ENCODE data around the gene BRD7.

Gene BRD7

GRCh38 chr16:50273888-50274325 lies 94.9 kb downstream of the BRD7 start:
- H3K27me3 Mint-ChIP-seq = no peaks in the 10 kb centered on the region
- peaks cover 99% of the 10 kb centered on the region for H3K4me1 Mint-ChIP-seq
- peak overlapping the region; percentile 83 for H3K4me3 Mint-ChIP-seq
- CTCF ChIA-PET = interaction anchor here (1.2 to 2.8 kb wide), 5 partner anchors 8 to 83 kb away, joined by 3 to 18 read pairs (median 4); partner anchors contain the start of gene ADCY7
- DNase-seq = peak; percentile 70
- no peaks in the 10 kb centered on the region for H3K9me3 Mint-ChIP-seq
- H3K27ac Mint-ChIP-seq = peak overlapping the region; percentile 99
- peaks cover 62% of the 10 kb centered on the region for H3K36me3 Mint-ChIP-seq

- Mint-ChIP-seq H3K36me3 (peaks cover 59% of the 10 kb centered on the region), H3K27ac (peak overlapping the region; percentile 99), H3K27me3 (no peaks in the 10 kb centered on the region), H3K9me3 (no peaks in the 10 kb centered on the region), H3K4me1 (peaks cover 99% of the 10 kb centered on the region), H3K4me3 (peak overlapping the region; percentile 83)
- DNase-seq = no peak
- CTCF ChIA-PET = interaction anchor here (1.0 to 2.8 kb wide), 4 partner anchors 7 to 54 kb away, joined by 3 to 18 read pairs (median 4); partner anchors contain the start of gene ADCY7
These were observed 95.5 kb downstream of the BRD7 start for GRCh38 chr16:50273382-50273690.

DNA sequence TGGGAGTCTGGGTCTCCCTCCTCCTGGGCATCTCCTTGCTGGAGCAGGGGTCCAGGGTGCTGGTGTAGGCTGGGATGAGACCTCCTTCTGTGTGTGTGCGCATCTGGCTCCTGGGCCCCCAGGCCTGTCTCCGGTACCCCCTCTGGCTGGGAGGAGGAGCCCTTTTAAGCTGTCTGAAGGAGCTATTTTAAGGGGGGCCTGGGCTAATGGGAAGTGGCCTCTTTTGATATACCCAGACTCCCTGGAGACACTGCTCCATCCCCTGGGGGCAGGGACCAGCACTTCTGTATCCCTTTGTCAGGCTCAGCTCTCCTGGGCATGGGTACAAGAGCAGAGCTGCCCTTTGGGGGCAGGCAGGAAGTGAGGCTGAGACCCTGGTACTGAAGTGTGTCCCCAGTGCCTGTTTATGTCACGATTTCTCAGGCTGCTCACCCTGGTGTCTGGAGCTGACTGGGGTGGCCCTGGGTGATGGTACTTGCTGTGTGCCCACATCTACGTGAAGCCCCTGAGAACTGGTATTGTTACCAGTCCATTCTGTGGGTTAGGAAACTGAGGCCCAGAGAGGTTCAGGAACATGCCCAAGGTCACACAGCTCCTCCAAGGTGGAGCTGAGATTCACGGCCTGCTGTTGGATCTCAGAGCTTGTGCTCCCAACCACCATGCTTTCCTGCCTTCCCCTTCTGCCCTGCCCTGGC lies 96.0 kb downstream of the BRD7 start:
- peak overlapping the region; percentile 99 for H3K27ac Mint-ChIP-seq
- DNase-seq = no peak
- peak overlapping the region; percentile 83 for H3K4me3 Mint-ChIP-seq
- no peaks in the 10 kb centered on the region for H3K27me3 Mint-ChIP-seq
- peaks cover 56% of the 10 kb centered on the region for H3K36me3 Mint-ChIP-seq
- CTCF ChIA-PET = interaction anchor here (1.0 to 1.6 kb wide), 3 partner anchors 10 to 54 kb away, joined by 3 to 5 read pairs (median 3); no protein-coding TSS in a partner anchor
- no peaks in the 10 kb centered on the region for H3K9me3 Mint-ChIP-seq
- peaks cover 97% of the 10 kb centered on the region for H3K4me1 Mint-ChIP-seq

GRCh38 chr16:50272111-50272571 lies 96.6 kb downstream of the BRD7 start:
- H3K27me3 Mint-ChIP-seq = no peaks in the 10 kb centered on the region
- no peaks in the 10 kb centered on the region for H3K9me3 Mint-ChIP-seq
- DNase-seq = no peak
- H3K36me3 Mint-ChIP-seq = peaks cover 57% of the 10 kb centered on the region
- H3K4me1 Mint-ChIP-seq = peaks cover 95% of the 10 kb centered on the region
- peak overlapping the region; percentile 99 for H3K27ac Mint-ChIP-seq
- H3K4me3 Mint-ChIP-seq = no peak overlapping the region
- CTCF ChIA-PET = interaction anchor here (1.0 kb wide), 1 partner anchor 10 kb away, joined by 3 read pairs; no protein-coding TSS in a partner anchor

DNA sequence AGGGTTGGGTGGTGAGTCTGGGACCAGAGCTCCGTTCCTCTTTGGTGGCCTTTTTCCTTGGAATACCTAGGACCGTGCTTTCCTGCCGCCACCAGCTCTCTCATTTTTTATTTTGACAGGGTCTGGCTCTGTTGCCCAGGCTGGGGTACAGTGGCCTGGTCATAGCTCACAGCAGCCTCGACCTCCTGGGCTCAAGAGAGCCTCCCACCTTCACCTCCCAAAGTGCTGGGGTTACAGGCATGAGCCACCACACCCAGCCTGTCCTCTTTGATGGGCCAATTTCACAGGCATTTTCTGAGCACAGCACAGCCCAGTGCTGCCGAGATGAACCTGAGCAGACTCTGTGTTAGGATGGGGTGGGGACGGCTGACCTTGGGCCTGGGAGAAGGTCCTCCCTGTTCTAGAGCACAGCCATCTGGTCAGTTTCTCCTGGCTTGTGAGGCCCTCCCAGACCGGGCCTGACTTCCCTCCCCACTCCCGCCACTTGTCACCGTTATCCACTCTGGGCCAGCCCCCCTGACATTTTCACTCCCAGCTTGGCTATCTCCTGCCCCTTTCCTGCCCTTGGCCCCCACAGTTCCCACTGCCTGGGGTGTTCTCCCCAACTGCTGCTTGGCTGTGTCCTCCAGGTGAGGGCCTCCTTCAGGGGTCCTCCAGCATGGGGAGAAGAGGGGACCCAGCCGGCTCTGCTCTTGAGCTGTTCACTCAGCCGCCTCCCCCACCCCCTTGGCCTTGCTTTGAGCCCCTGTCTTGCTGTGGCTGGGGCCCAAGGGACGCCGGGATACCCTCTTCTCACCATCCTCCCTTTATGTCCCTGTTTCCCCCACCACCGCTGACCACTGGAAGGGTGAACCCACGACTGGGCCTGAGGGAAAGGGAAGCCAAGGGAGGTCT lies 97.4 kb downstream of the BRD7 start:
- Mint-ChIP-seq H3K27me3 (no peaks in the 10 kb centered on the region), H3K4me1 (peaks cover 89% of the 10 kb centered on the region), H3K9me3 (no peaks in the 10 kb centered on the region), H3K4me3 (no peak overlapping the region), H3K36me3 (peaks cover 51% of the 10 kb centered on the region), H3K27ac (peak overlapping the region; percentile 65)
- no peak for DNase-seq
- CTCF ChIA-PET = interaction anchor here (0.6 kb wide), 1 partner anchor 158 kb away, joined by 3 read pairs; no protein-coding TSS in a partner anchor

DNA sequence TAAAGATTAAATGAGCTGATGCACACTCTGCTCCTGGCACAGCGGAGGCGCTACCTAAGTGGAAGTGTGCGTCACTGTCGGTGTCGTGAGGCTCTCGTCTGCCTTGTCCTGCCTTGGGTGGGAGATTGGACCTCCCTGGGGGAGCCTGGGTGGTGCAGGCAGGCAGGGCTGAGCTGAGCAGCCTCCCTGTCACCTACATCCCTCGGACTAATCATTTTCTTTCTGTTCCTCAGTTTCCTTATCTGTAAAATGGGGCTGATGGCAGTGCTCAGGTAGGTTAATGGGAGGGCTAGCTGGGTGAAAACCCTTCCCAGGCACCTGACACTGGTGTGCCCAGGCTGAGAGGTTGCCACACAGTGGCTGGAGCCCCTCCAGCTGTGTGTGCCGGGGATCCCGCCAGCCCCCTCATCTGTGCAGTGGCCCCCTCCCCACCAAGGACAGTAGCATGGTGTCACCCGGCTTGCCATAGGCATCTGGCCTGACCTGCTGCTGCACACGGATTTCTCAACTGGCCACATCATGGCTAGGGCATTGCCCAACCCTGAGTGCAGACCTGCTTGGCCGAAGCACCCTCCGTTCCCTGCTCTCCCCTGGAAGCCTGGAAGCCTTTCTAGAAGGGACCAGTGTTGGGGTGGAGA lies 98.2 kb downstream of the BRD7 start:
- peaks cover 47% of the 10 kb centered on the region for H3K36me3 Mint-ChIP-seq
- CTCF ChIA-PET = interaction anchor here (0.6 kb wide), 1 partner anchor 159 kb away, joined by 3 read pairs; no protein-coding TSS in a partner anchor
- H3K27me3 Mint-ChIP-seq = no peaks in the 10 kb centered on the region
- no peak overlapping the region for H3K4me3 Mint-ChIP-seq
- H3K4me1 Mint-ChIP-seq = peaks cover 90% of the 10 kb centered on the region
- no peaks in the 10 kb centered on the region for H3K9me3 Mint-ChIP-seq
- DNase-seq = no peak
- H3K27ac Mint-ChIP-seq = peak overlapping the region; percentile 65

- DNase-seq = no peak
- no peaks in the 10 kb centered on the region for H3K9me3 Mint-ChIP-seq
- no peak overlapping the region for H3K4me3 Mint-ChIP-seq
- CTCF ChIA-PET = no interaction called here
- H3K27me3 Mint-ChIP-seq = no peaks in the 10 kb centered on the region
- peaks cover 42% of the 10 kb centered on the region for H3K36me3 Mint-ChIP-seq
- H3K27ac Mint-ChIP-seq = peak overlapping the region; percentile 65
- peaks cover 90% of the 10 kb centered on the region for H3K4me1 Mint-ChIP-seq
These were observed 98.8 kb downstream of the BRD7 start for GRCh38 chr16:50269769-50270509.

DNA sequence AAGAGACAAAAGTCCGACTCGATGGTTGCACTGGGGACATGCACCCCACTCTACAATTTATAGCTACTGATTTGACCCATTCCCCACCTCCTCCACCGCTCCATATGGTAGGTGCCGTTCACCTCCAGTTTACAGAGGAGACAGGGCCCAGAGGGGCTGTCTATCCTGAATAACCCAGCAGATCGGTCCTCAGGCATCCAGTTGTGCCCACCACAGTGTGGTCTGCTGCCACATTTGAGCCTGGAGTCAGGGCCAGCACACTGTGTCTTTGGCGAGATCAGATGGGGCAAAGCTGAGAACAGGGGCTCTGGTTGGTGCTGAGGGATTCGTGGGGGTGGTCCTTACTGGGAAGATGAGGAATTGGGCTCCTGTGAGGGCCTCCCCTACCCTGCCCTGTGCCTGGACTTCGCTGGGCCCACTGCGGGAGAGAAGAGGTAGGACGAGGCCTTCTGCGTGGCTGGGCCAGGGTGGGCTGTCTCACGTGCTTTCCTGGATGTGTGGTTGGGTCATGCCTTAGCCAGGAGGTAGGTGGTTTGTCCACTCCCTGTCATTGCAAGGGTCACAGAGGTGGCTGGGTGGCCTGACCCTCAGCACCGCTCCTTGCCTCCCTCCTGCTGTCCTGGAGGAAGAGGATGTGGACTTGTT lies 99.6 kb downstream of the BRD7 start:
- CTCF ChIA-PET = interaction anchor here (1.0 to 1.1 kb wide), 2 partner anchors 9 to 28 kb away, joined by 3 to 4 read pairs; no protein-coding TSS in a partner anchor
- H3K4me1 Mint-ChIP-seq = peaks cover 90% of the 10 kb centered on the region
- H3K4me3 Mint-ChIP-seq = peak overlapping the region; percentile 98
- H3K27ac Mint-ChIP-seq = peak overlapping the region; percentile 65
- H3K9me3 Mint-ChIP-seq = no peaks in the 10 kb centered on the region
- peaks cover 47% of the 10 kb centered on the region for H3K36me3 Mint-ChIP-seq
- no peak for DNase-seq
- H3K27me3 Mint-ChIP-seq = no peaks in the 10 kb centered on the region

GRCh38 chr16:50268352-50268751 lies 100.4 kb downstream of the BRD7 start:
- peak; percentile 37 for DNase-seq
- Mint-ChIP-seq H3K27me3 (no peaks in the 10 kb centered on the region), H3K4me1 (peaks cover 87% of the 10 kb centered on the region), H3K27ac (peak overlapping the region; percentile 95), H3K4me3 (peak overlapping the region; percentile 98), H3K36me3 (peaks cover 47% of the 10 kb centered on the region), H3K9me3 (no peaks in the 10 kb centered on the region)
- CTCF ChIA-PET = interaction anchor here (0.9 to 2.3 kb wide), 5 partner anchors 9 to 87 kb away, joined by 3 to 9 read pairs (median 5); no protein-coding TSS in a partner anchor

DNA sequence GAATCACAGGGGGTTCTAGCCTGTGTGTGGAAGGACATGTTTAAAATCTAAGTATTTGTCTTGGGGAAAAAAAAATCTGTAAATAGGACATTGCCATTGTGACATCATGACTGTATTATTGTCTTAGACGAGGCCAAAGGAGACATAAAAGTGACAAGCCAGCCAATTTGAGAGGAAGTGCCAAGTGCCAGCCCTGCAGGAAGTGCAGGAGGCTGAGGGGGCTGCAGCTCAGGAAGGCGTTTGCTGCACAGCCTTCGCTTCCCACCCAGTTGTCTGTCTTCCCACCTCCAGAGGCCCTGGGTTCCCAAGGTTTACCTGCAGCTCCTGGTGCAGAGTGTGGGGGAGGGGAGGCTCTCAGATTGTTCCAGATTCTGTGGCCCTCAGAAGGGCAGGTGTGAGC lies 101.1 kb downstream of the BRD7 start:
- Mint-ChIP-seq H3K9me3 (no peaks in the 10 kb centered on the region), H3K27ac (peak overlapping the region; percentile 95), H3K4me3 (peak overlapping the region; percentile 98), H3K4me1 (peaks cover 85% of the 10 kb centered on the region), H3K27me3 (peaks cover 3% of the 10 kb centered on the region), H3K36me3 (peaks cover 43% of the 10 kb centered on the region)
- CTCF ChIA-PET = interaction anchor here (0.6 to 2.3 kb wide), 4 partner anchors 57 to 88 kb away, joined by 3 to 9 read pairs (median 6); no protein-coding TSS in a partner anchor
- peak; percentile 47 for DNase-seq

DNA sequence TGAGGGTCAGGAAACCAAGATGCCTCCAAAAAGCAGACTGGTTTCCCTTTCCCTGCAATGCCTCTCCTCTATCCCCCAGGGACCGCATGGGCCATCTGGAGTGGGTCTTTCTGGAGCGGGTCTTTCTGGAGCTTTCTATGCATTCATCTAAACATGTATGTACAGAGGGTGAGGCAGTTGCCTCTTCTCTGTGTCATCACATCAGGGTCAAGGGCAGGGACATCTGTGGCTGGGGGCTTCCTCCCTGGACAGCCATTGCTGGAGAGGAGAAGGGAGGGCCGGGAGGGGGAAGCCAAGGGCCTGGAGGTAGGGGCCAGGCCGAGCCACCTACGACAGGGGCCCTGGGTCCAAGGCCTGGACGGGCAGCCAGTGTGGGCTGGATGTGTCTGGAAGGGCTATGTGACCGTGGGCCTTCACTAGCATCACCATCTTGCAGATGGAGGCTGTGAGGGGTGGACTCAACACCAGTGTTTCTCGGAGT lies 101.6 kb downstream of the BRD7 start:
- H3K9me3 Mint-ChIP-seq = no peaks in the 10 kb centered on the region
- CTCF ChIA-PET = interaction anchor here (0.6 to 2.3 kb wide), 5 partner anchors 13 to 88 kb away, joined by 3 to 9 read pairs (median 4); no protein-coding TSS in a partner anchor
- peak overlapping the region; percentile 95 for H3K27ac Mint-ChIP-seq
- no peak for DNase-seq
- peaks cover 42% of the 10 kb centered on the region for H3K36me3 Mint-ChIP-seq
- H3K4me1 Mint-ChIP-seq = peaks cover 83% of the 10 kb centered on the region
- peaks cover 5% of the 10 kb centered on the region for H3K27me3 Mint-ChIP-seq
- peak overlapping the region; percentile 98 for H3K4me3 Mint-ChIP-seq

DNA sequence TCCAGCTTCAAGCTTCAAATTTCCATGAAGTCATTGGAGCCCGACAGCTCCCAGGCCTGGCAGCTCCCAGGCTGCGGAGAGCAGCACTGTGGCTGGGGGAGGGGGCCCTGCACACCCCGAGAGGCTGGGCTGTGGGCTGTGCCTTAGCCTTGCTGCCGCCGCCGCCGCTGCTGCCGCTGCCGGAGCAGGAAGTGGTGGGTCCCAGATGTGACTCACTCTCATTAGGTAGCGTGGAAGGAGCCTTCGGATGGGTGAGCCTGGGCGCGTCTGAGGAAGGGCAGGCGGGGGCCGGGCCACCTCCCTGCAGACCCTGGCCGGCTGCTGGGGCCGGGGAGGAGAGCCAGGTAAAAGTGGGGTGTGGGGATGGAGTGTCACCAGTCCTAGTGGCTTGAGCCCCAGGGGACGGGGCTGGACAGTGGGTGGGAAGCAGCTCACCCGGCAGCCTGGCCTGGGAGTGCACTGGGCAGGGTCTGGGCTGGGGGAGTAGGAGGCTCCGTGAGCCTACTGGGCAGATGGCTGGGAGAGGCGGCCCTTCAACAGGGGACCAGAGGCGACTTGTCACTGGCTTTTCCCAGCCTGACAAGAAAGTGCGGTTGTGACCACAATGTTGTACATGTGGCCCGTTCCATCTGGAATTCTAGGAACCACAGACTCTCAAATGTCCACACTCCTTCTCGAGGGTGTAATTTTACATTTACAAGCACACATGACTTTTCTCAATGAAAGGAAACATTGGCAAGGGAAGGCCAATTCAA lies 102.3 kb downstream of the BRD7 start, which contains the start of gene ADCY7:
TSS of gene ADCY7 (plus strand) at position 215 of the 755 bp plus-strand sequence. CDS start 21,629 bp downstream, outside the sequence.
- peak; percentile 90 for DNase-seq
- Mint-ChIP-seq H3K4me1 (peaks cover 80% of the 10 kb centered on the region), H3K27me3 (peaks cover 5% of the 10 kb centered on the region), H3K36me3 (peaks cover 39% of the 10 kb centered on the region), H3K9me3 (no peaks in the 10 kb centered on the region), H3K27ac (peak within 1 kb of the TSS; percentile 95), H3K4me3 (peak within 1 kb of the TSS; percentile 98)
- CTCF ChIA-PET = interaction anchor here (0.9 to 2.3 kb wide), 4 partner anchors 8 to 89 kb away, joined by 3 to 18 read pairs (median 6); no protein-coding TSS in a partner anchor
